HG03442 (cell line): ENCODE data around the gene ZNF280B.
"Not testable (repeated sequence)": the region's sequence is repeated elsewhere in the genome, so short reads cannot be mapped to it uniquely, and the experiment has no call there.

ENCODE experiments used
- ATAC-seq: cut with Tn5 transposase; IDR thresholded peaks from one replicate; pipeline ENCODE4 v1.9.1; 2021; ENCODE audit warnings: mild to moderate bottlenecking, moderate library complexity; ENCODE audit not compliant: unreplicated experiment

Gene ZNF280B

DNA sequence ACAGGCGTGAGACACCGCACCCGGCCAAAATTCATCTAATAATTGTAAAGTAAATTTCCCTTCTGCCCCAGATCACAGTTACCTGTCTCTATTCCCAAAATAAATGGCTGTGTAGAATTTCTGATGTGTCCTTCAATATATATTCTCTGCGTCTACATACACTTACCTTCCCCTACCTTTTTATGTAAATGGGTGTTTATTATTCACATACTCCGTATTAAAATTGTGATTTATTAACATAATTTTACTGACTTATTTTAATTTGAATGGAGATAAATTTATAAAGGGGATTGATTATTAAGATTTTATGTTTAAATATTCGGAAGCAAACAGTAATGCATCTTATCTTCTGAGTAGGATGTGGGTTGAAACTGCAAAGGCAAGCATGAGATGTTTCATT lies 28.0 kb upstream of the ZNF280B start:
- no peak for ATAC-seq

- ATAC-seq = no peak
These were observed 27.1 kb upstream of the ZNF280B start for GRCh38 chr22:22535662-22536061.

- no peak for ATAC-seq
These were observed 26.3 kb upstream of the ZNF280B start for GRCh38 chr22:22534604-22535415.

DNA sequence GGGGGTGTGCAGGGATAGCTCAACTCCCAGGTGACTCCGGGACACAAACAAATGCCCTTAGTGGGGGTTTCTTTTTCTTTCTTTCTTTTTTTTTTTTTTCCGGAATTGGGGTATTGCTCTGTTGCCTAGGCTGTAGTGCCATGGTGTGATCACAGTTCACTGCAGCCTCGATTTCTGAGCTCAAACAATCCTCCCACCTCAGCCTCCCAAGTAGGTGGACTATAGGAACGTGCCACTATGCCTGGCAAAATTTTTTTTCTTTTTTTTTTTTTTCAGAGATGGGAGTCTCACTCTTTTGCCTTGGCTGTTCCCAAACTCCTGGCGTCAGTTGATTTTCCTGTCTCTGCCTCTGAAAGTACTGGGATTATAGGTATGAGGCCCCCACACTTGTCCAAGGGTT lies 25.3 kb upstream of the ZNF280B start:
- no peak for ATAC-seq

DNA sequence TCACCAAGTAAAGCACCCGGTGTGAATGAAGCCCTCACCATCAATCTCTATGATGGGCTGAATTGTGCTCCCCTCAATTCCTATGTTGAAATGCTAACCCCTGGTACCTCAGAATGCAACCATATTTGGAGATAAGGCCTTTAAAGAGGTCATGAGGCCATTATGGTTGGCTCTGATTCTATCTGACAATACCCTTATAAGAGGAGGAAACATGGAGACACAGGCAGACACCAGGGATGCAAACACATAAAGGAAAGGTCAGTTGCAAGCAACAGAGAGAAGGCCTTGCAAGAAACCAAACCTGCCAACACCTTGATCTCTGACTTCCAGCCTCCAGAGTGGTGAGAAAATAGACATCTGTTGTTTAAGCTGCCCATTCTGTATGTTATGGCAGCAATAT lies 24.9 kb upstream of the ZNF280B start:
- no peak for ATAC-seq

- ATAC-seq = not testable (repeated sequence)
These were observed 24.1 kb upstream of the ZNF280B start for GRCh38 chr22:22532547-22533071.

DNA sequence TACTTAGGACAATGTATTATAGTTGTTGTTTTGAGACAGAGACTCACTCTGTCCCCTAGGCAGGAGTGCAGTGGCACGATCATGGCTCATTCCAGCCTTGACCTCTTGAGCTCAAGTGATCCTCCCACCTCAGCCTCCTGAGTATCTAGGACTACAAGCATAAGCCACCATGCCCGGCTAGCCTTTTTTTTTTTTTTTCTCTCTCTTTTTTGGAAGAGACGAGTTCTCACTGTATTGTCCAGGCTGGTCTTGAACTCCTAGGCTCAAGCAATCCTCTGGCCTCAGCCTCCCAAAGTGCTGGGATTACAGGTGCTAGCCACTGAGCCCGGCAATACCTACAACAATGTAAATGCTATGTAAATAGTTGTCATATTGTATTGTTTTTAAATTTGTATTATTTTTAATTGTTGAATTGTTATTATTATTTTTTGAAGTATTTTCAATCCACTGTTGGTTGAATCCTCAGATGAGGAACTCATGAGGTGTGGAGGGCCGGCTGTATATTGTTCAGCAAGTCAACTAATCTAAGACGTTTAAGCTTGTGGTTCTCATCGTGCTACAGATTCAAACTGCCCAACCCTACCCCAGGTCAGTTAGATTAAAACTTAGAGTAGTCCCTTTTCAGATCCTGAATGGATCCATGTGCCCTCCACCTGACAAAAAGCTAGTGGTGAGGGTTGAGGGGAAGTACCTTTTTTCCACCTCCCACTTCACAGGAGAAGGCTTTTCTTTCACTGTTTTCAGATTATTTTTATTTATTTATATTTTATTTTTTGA lies 23.4 kb upstream of the ZNF280B start:
- no peak for ATAC-seq

DNA sequence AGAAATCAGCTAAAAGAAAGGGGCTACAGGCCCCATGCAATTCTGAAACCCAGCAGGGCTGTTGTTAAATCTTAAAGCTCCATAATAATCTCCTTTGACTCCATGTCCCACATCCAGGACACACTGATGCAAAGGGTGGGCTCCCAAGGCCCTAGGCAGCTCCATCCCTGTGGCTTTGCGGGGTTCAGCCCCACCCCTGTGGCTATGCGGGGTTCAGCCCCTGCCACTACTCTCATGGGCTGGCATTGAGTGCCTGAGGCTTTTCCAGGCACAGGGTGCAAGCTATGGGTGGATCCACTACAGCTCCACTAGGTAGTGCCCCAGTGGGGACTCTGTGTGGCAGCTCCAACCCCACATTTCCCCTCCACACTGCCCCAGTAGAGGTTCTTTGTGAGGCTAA lies 20.2 kb upstream of the ZNF280B start:
- no peak for ATAC-seq

DNA sequence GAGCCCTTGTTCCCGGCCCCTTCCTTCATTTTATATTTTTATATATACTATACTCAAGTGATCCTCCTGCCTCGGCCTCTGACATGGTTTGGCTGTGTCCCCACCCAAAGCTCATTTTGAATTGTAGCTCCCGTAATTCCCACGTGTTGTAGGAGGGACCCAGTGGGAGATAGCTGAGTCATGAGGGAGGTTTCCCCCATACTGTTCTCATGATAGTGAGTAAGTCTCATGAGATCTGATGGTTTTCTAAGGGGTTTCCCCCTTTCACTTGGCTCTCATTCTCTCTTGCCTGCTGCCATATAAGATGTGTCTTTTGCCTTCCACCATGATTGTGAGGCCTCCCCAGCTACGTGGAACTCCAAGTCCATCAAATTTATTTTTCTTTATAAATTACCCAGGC lies 18.8 kb upstream of the ZNF280B start:
- ATAC-seq = no peak

- no peak for ATAC-seq
These were observed 17.8 kb upstream of the ZNF280B start for GRCh38 chr22:22526125-22526912.

DNA sequence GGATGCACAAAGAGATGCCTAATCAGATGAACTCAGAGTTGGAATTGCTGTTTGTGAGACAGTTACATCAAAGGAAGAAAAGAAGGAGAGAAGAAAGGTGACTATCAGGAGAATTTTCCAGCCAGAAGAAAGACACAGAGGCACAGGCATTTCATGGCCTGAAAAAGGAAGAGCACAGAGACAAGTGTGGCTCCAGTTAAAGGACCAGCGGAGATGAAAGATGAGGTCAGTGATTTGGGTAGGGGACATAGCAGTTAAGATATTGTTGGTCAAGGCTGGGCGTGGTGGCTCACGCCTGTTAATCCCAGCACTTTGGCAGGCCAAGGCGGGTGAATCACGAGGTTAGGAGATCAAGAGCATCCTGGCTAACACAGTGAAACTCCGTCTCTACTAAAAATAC lies 15.0 kb upstream of the ZNF280B start:
- no peak for ATAC-seq

GRCh38 chr22:22521631-22522030 lies 13.1 kb upstream of the ZNF280B start:
- no peak for ATAC-seq

GRCh38 chr22:22520667-22521602 lies 12.4 kb upstream of the ZNF280B start:
- no peak for ATAC-seq

GRCh38 chr22:22520020-22520656 lies 11.6 kb upstream of the ZNF280B start, which contains the start of gene ZNF280A:
Gene ZNF280A, minus strand, starts transcription at chr22:22520270. Its CDS starts 4,640 bp downstream, at chr22:22515630.
- no peak for ATAC-seq

GRCh38 chr22:22519591-22519990 lies 11.0 kb upstream of the ZNF280B start:
- no peak for ATAC-seq

- no peak for ATAC-seq
These were observed 8.4 kb upstream of the ZNF280B start for GRCh38 chr22:22516992-22517391.

GRCh38 chr22:22515890-22516289 lies 7.3 kb upstream of the ZNF280B start:
- no peak for ATAC-seq

DNA sequence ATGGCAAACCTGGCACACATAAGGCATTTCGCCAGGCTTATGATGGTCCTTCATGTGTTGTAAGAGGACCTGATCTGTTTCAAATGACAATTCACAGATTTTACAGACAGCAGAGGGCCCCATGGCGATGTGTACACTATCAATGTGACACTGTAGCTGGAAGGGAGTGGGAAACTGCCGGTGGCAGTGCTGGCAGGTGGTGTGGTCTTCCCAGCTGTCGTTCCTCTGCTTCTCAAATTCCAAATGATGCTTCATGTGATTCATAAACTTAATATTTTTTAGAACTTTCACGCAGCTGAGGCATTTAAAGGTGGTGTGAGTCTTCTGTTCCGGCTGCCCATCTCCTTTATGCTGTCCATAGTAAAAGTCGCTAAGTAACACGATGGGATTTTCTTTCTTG lies 5.9 kb upstream of the ZNF280B start:
- ATAC-seq = not testable (repeated sequence)

GRCh38 chr22:22513619-22514018 lies 5.1 kb upstream of the ZNF280B start:
- ATAC-seq = no peak

DNA sequence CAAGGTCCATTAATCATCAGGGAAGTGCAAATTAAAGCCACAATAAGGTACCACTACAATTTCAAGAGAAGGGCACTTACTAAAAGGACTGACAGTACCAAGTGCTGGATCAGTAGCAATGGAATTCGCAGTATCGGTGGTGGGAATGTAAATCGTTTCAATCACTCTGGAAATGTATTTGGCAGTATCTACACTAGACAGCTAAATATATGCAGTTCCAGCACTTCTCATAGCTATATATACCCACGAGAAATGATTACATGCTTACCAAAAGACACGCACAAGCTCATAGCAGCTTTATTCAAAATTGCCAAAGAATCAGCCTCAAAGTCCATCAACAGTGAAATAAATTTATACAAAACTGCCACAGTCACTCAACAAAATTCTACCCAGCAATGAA lies 4.4 kb upstream of the ZNF280B start:
- no peak for ATAC-seq
